ENCODE data around the gene ORMDL3.

The ORMDL3 gene

DNA sequence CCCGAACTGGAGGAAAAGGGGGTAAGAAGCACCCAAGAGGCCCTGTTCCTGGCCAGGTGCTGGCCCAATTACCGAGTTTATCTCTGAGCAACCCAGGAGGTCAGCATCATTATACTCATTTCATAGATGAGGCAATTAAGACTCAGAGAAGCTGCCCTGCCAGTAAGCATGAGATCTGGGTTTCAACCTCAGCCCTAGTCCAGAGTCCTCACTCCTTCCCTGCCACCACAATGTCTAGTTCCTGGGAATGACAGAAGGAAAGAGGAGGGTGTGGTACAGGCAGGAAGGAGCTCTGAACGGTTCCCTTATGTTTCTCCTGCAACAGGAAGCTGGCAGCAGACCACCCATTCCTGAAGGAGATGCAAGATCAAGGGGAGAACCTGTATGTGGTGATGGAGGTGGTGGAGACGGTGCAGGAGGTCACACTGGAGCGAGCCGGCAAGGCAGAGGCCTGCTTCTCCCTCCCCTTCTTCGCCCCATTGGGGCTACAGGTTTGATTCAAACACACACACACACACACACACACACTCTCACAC lies 42.8 kb upstream of the ORMDL3 start:
- TF ChIP-seq, protein P1, sequence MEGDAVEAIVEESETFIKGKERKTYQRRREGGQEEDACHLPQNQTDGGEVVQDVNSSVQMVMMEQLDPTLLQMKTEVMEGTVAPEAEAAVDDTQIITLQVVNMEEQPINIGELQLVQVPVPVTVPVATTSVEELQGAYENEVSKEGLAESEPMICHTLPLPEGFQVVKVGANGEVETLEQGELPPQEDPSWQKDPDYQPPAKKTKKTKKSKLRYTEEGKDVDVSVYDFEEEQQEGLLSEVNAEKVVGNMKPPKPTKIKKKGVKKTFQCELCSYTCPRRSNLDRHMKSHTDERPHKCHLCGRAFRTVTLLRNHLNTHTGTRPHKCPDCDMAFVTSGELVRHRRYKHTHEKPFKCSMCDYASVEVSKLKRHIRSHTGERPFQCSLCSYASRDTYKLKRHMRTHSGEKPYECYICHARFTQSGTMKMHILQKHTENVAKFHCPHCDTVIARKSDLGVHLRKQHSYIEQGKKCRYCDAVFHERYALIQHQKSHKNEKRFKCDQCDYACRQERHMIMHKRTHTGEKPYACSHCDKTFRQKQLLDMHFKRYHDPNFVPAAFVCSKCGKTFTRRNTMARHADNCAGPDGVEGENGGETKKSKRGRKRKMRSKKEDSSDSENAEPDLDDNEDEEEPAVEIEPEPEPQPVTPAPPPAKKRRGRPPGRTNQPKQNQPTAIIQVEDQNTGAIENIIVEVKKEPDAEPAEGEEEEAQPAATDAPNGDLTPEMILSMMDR (IDR thresholded peaks at IDR 0.05; ENCODE audit: low read length, missing control alignments) = no peak
- DNase-seq (ENCODE audit: low read depth) = no peak
- no peak overlapping the region for H3K4me3 ChIP-seq (replicated peaks; ENCODE audit: low read depth, low read length)

DNA sequence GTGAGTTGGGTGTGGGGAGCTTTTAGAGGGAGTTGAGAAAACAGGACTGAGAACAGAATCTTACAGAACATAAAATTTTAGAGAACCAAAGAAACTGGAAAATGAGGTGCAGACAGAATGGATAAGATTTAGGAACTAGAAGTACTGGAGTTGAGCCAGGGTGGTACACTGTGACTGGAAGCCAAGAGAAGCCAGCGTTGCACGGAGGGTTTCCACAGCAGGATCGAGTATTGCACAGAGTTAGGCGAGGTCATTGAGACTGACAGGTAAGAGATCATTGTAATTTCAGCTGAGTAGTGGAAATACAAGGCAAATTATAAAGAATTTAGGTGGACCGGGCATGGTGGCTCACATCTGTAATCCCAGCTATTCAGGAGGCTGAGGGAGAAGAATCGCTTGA lies 42.0 kb upstream of the ORMDL3 start:
- TF ChIP-seq, protein P1 (IDR thresholded peaks at IDR 0.05; ENCODE audit: low read length, missing control alignments) = no peak

DNA sequence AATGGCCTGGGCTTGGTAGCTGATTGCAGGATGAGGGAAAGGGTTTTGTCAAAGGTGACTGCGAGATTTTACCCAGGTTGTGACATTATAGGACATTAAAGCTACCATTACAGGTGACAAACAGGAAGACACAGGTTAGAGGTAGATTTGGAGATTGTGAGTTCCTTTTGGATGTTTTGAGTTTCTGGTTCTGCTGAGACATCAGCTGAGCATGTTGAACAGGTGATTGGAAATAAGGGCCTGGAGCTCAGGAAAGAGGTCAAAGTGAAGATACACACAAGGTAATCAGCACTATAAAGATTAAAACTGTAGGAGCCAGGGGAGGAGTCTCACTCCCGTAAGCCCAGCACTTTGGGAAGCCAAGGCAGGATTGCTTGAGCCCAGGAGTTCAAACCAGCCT lies 41.4 kb upstream of the ORMDL3 start:
- H3K4me3 ChIP-seq (replicated peaks; ENCODE audit: low read depth, low read length) = no peak overlapping the region
- TF ChIP-seq, protein P1 (IDR thresholded peaks at IDR 0.05; ENCODE audit: low read length, missing control alignments) = no peak
- DNase-seq (ENCODE audit: low read depth) = no peak

More for the DNA sequence above, 42.0 kb upstream of the ORMDL3 start:
- H3K4me3 ChIP-seq (replicated peaks; ENCODE audit: low read depth, low read length) = no peak overlapping the region
- no peak for DNase-seq (ENCODE audit: low read depth)

DNA sequence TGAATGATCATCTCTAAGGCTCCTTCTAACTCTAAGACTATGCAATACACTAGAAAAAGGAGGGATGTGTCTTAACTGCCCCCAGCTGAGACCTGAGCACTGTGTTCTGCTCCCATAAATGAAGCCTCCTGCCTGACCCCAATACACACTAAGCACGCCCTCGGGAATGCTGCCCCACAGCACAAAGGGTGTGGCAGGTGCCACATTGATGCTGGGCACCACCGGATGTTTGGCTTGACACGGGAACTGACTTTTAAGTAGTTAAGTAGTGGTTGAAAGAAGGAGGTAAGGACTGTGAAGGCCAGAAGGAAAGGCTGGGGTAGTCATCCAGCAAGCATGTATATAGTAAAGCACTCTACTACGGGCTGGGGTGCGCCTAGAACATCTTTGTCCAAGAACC lies 39.4 kb upstream of the ORMDL3 start:
- no peak for DNase-seq (ENCODE audit: low read depth)
- H3K4me3 ChIP-seq (replicated peaks; ENCODE audit: low read depth, low read length) = no peak overlapping the region
- TF ChIP-seq, protein P1 (IDR thresholded peaks at IDR 0.05; ENCODE audit: low read length, missing control alignments) = no peak

DNA sequence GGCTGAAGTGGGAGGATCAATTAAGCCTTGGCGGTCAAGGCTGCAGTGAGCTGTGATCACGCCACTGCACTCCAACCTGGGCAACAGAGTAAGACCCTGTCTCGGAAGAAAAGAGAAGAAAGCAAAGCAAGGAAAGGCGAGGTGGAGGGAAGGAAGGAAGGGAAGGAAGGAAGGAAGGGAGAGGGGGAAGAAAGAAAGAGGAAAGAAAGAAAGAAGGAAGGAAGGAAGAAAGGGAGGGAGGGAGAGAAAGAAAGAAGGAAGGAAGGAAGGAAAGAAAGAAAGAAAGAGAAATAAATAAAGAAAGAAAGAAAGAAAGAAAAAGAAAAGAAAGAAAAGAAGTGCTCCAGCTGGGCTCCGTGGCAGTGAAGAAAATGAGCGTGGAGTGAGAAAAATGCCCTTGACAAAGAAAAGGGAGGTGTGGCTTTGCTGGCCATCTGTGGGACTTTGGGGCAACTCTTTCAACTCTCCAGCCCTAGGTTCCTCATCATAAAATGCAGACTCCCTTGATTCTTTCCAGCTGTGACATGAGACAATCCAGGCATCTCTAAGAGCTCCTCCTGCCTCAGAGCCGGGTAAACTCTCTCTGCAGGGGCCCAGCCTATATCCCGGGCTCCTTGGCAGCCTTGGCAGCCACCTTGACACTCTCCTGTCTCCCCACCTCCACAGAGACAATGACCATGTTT lies 37.8 kb upstream of the ORMDL3 start:
- no peak for DNase-seq (ENCODE audit: low read depth)
- no peak overlapping the region for H3K4me3 ChIP-seq (replicated peaks; ENCODE audit: low read depth, low read length)
- TF ChIP-seq, protein P1 (IDR thresholded peaks at IDR 0.05; ENCODE audit: low read length, missing control alignments) = no peak

DNA sequence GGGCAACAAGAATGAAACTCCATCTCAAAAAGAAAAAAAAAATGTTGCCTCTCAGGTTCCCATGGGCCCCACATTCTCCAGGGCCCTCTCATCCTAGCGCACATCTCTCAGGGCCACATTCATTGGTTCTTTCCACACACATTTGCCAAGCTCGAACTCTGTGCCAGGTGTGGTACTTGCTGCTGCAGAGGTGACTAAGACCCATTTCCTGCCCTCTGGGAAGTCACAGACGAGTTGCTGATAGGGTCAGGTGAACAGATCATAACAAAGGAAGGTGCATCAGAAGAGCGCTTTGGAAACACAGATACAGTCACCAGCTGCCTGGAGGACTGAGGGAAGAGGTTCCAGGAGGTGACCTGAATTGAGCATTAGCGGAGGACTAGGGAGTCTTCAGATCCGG lies 36.4 kb upstream of the ORMDL3 start:
- no peak for DNase-seq (ENCODE audit: low read depth)
- TF ChIP-seq, protein P1 (IDR thresholded peaks at IDR 0.05; ENCODE audit: low read length, missing control alignments) = no peak
- no peak overlapping the region for H3K4me3 ChIP-seq (replicated peaks; ENCODE audit: low read depth, low read length)
